Keratinocyte (primary cell): ENCODE results near the gene PEX5L. TPM values are rescaled to one million over a fixed set of nuclear protein-coding genes. Genes with fewer than 3 reads are reported as not detected.

Source experiments
- DNase-seq: peaks from one replicate; pipeline ENCODE4 v3.0.0-alpha.2; 2011; ENCODE audit warnings: low read depth, missing footprints, low spot score
- FAIRE-seq: peaks from 2 replicates; lab custom pipeline; 2011; peaks lifted over from hg19 to GRCh38; lab: Jason Lieb, UNC
- H2AFZ ChIP-seq: 2 replicates; pipeline ENCODE4 v1.6.0; 2012; ENCODE audit warnings: low read length, control low read depth, inconsistent platforms; ENCODE audit not compliant: control insufficient read depth
- H3K27ac ChIP-seq: 2 replicates; pipeline ENCODE4 v1.5.1; 2011; ENCODE audit warnings: low read length; ENCODE audit not compliant: control insufficient read depth, insufficient read depth
- H3K27me3 ChIP-seq: 3 replicates; pipeline ENCODE4 v1.6.0; 2011; ENCODE audit warnings: low read length; ENCODE audit not compliant: control insufficient read depth, insufficient read depth; ENCODE audit errors: extremely low read depth
- H3K36me3 ChIP-seq, 2 experiments: 2 replicates in 1 of 2; 3 replicates in 1 of 2; pipeline ENCODE4 v1.5.1; 2011; ENCODE audit warnings: low read length in 2 of 2, mild to moderate bottlenecking in 1 of 2; ENCODE audit not compliant: control insufficient read depth in 2 of 2, insufficient read depth in 2 of 2; ENCODE audit errors: extremely low read depth in 1 of 2
- H3K4me1 ChIP-seq: 3 replicates; pipeline ENCODE4 v1.5.1; 2011; ENCODE audit warnings: low read length; ENCODE audit not compliant: control insufficient read depth, insufficient read depth; ENCODE audit errors: extremely low read depth
- H3K4me2 ChIP-seq: 3 replicates; pipeline ENCODE4 v1.6.0; 2011; ENCODE audit warnings: low read depth, low read length; ENCODE audit not compliant: control insufficient read depth, insufficient read depth; ENCODE audit errors: extremely low read depth
- H3K4me3 ChIP-seq, 3 experiments: fragments of 200-600 bp in 1 of 3; sonication (generic) in 1 of 3; 2 replicates in 2 of 3; 3 replicates in 1 of 3; pipeline ENCODE4 v1.5.1; 2011 to 2016; ENCODE audit warnings: low read length in 3 of 3, mild to moderate bottlenecking in 3 of 3, control low read depth in 2 of 3, inconsistent platforms in 1 of 3, low read depth in 1 of 3, mixed read lengths in 1 of 3, mixed run types in 1 of 3, moderate library complexity in 1 of 3; ENCODE audit not compliant: control insufficient read depth in 2 of 3, insufficient read depth in 2 of 3; ENCODE audit errors: extremely low read depth in 1 of 3
- H3K79me2 ChIP-seq: 2 replicates; pipeline ENCODE4 v1.6.0; 2012; ENCODE audit warnings: low read length; ENCODE audit not compliant: control insufficient read depth, insufficient read depth
- H3K9ac ChIP-seq: 3 replicates; pipeline ENCODE4 v1.6.0; 2011; ENCODE audit warnings: low read length; ENCODE audit not compliant: control insufficient read depth, insufficient read depth; ENCODE audit errors: extremely low read depth
- H3K9me1 ChIP-seq: 3 replicates; pipeline ENCODE4 v1.6.0; 2011; ENCODE audit warnings: low read length; ENCODE audit not compliant: control insufficient read depth, insufficient read depth; ENCODE audit errors: extremely low read depth
- H3K9me3 ChIP-seq: 2 replicates; pipeline ENCODE4 v1.5.1; 2012; ENCODE audit warnings: low read depth, low read length; ENCODE audit not compliant: control insufficient read depth
- H4K20me1 ChIP-seq: 3 replicates; pipeline ENCODE4 v1.6.0; 2011; ENCODE audit warnings: low read length; ENCODE audit not compliant: control insufficient read depth, insufficient read depth; ENCODE audit errors: extremely low read depth
- CTCF ChIP-seq, 3 experiments: IDR thresholded peaks in 1 of 3; conservative IDR thresholded peaks in 1 of 3; optimal IDR thresholded peaks in 1 of 3; 2 replicates in 2 of 3; 3 replicates in 1 of 3; pipeline versions ENCODE3 to v1.5.1; 2011; ENCODE audit warnings: low read length in 3 of 3, mild to moderate bottlenecking in 3 of 3, moderate library complexity in 2 of 3, control low read depth in 1 of 3, inconsistent platforms in 1 of 3; ENCODE audit not compliant: insufficient read depth in 2 of 3; ENCODE audit errors: extremely low read depth in 1 of 3
- EZH2 ChIP-seq: IDR thresholded peaks from one replicate; pipeline ENCODE4 v1.6.1; 2012; ENCODE audit warnings: inconsistent platforms, mild to moderate bottlenecking, low read length, moderate library complexity
- dilution Hi-C: fragments of 300-500 bp; cut with MboI; formaldehyde crosslinking; loops from one replicate; pipeline ENCODE4 v1.7.0; 2020; ENCODE audit warnings: low sequenced_read_pairs; ENCODE audit not compliant: extremely low pct_ligation_motif_present
- polyA plus RNA-seq, 5 experiments: library from polyadenylated mRNA; depleted of rRNA in 3 of 5; stranded (reverse) in 3 of 5; stranded (forward) in 1 of 5; unstranded in 1 of 5; fragments of >200 nt; gene quantifications; 1 replicate in 1 of 5; 2 replicates in 3 of 5; 3 replicates in 1 of 5; pipeline versions ENCODE4 v1.2.1 to v1.2.3, GENCODE V29; 2011 to 2012; ENCODE audit warnings: missing spikeins in 2 of 5, low read depth in 1 of 5, low replicate concordance in 1 of 5

Gene PEX5L
- polyA plus RNA-seq, 1 donor (not counting 4 experiments of a cell fraction or from before 2014, with no cell fraction given): 0.92 TPM

- DNase-seq (no peak), FAIRE-seq (no peak)
- Histone ChIP-seq H4K20me1 (no peaks in the 10 kb centered on the region), H3K27ac (no peak overlapping the region), H3K4me3 (no peak overlapping the region), H3K79me2 (no peaks in the 10 kb centered on the region), H3K4me2 (no peak overlapping the region), H2AFZ (no peak overlapping the region), H3K9me1 (no peaks in the 10 kb centered on the region), H3K27me3 (no peaks in the 10 kb centered on the region), H3K9ac (no peak overlapping the region), H3K36me3 (no peaks in the 10 kb centered on the region), H3K4me1 (no peaks in the 10 kb centered on the region), H3K9me3 (no peaks in the 10 kb centered on the region)
- TF ChIP-seq EZH2 (no peak), CTCF (optimal IDR thresholded peaks at IDR 0.05 in 1 of 3, IDR thresholded peaks at IDR 0.05 in 1 of 3, conservative IDR thresholded peaks at IDR 0.05 in 1 of 3; ENCODE audit: extremely low read depth in 1 of 3, insufficient read depth in 2 of 3, low read length in 3 of 3) (no peak)
- dilution Hi-C loops: no loop called here
Observed at GRCh38 chr3:179775416-179776122, 261.2 kb downstream of the PEX5L start.

- no peak for TF ChIP-seq CTCF (optimal IDR thresholded peaks at IDR 0.05 in 1 of 3, IDR thresholded peaks at IDR 0.05 in 1 of 3, conservative IDR thresholded peaks at IDR 0.05 in 1 of 3; ENCODE audit: extremely low read depth in 1 of 3, insufficient read depth in 2 of 3, low read length in 3 of 3)
- TF ChIP-seq EZH2: no peak
- no peaks in the 10 kb centered on the region for H3K9me3 ChIP-seq
- H3K27ac ChIP-seq: no peak overlapping the region
- no peaks in the 10 kb centered on the region for H4K20me1 ChIP-seq
- H3K4me1 ChIP-seq: no peaks in the 10 kb centered on the region
- no peak for DNase-seq
- H3K9ac ChIP-seq: no peak overlapping the region
- no peaks in the 10 kb centered on the region for H3K36me3 ChIP-seq
- no peaks in the 10 kb centered on the region for H3K79me2 ChIP-seq
- H3K4me2 ChIP-seq: no peak overlapping the region
- H3K9me1 ChIP-seq: no peaks in the 10 kb centered on the region
- no peak for FAIRE-seq
- H3K4me3 ChIP-seq: no peak overlapping the region
- H3K27me3 ChIP-seq: no peaks in the 10 kb centered on the region
- dilution Hi-C loops: no loop called here
- no peak overlapping the region for H2AFZ ChIP-seq
Observed at GRCh38 chr3:179772297-179772696, 264.4 kb downstream of the PEX5L start.
